GM21447 (cell line): ENCODE measurements around the gene ATXN10.

ENCODE experiments used
- ATAC-seq: cut with Tn5 transposase; IDR thresholded peaks from one replicate; pipeline ENCODE4 v1.9.1; 2021; ENCODE audit not compliant: unreplicated experiment

The ATXN10 gene

GRCh38 chr22:45871721-45872120 lies 200.1 kb downstream of the ATXN10 start:
- ATAC-seq: no peak

GRCh38 chr22:45872659-45873263 lies 201.1 kb downstream of the ATXN10 start:
- ATAC-seq: no peak

GRCh38 chr22:45876136-45877035 lies 204.8 kb downstream of the ATXN10 start:
- ATAC-seq: no peak

- no peak for ATAC-seq
Measured at GRCh38 chr22:45877036-45877380, 205.4 kb downstream of the ATXN10 start.

GRCh38 chr22:45877651-45878050 lies 206.0 kb downstream of the ATXN10 start:
- ATAC-seq: no peak

- ATAC-seq: no peak
Measured at GRCh38 chr22:45878051-45878781, 206.6 kb downstream of the ATXN10 start.

- ATAC-seq: no peak
Measured at GRCh38 chr22:45878901-45879551, 207.4 kb downstream of the ATXN10 start.

GRCh38 chr22:45879552-45879949 lies 207.9 kb downstream of the ATXN10 start:
- ATAC-seq: no peak

- no peak for ATAC-seq
Measured at GRCh38 chr22:45880091-45880715, 208.6 kb downstream of the ATXN10 start.

- no peak for ATAC-seq
Measured at GRCh38 chr22:45880716-45881523, 209.3 kb downstream of the ATXN10 start.

- no peak for ATAC-seq
Measured at GRCh38 chr22:45881524-45881875, 209.9 kb downstream of the ATXN10 start.

- ATAC-seq: no peak
Measured at GRCh38 chr22:45882881-45883810, 211.5 kb downstream of the ATXN10 start.

- no peak for ATAC-seq
Measured at GRCh38 chr22:45883811-45884170, 212.2 kb downstream of the ATXN10 start.

- ATAC-seq: no peak
Measured at GRCh38 chr22:45884201-45885062, 212.8 kb downstream of the ATXN10 start.

GRCh38 chr22:45885171-45885840 lies 213.7 kb downstream of the ATXN10 start:
- ATAC-seq: no peak

- ATAC-seq: no peak
Measured at GRCh38 chr22:45885941-45886395, 214.3 kb downstream of the ATXN10 start.

GRCh38 chr22:45886540-45886939 lies 214.9 kb downstream of the ATXN10 start:
- ATAC-seq: no peak
